Endothelial cell of umbilical vein (primary cell): Measurements from ENCODE around the gene HES1. TPM values are rescaled to one million over a fixed set of nuclear protein-coding genes. Genes with fewer than 3 reads are reported as not detected.

ENCODE experiments used
- BruUV-seq: library from RNA; stranded (reverse); fragments of 400-500 nt; replicated peaks from 2 replicates; lab custom pipeline; 2021; lab: Mats Ljungman, UMichigan
- CTCF ChIA-PET: fragments of 300-600, 350-600 bp; sonication (Branson Sonifier 250); formaldehyde crosslinking; loops from one replicate; lab custom pipeline; 2021; ENCODE audit warnings: antibody characterized with exemption, inconsistent platforms; lab: Charles Lee
- POLR2A ChIA-PET: fragments of 300-600, 350-600 bp; sonication (Branson Sonifier 250); formaldehyde crosslinking; loops from one replicate; lab custom pipeline; 2021; ENCODE audit warnings: antibody characterized with exemption, inconsistent platforms; lab: Charles Lee
- DNase-seq: peaks from one replicate; pipeline ENCODE4 v3.0.0-alpha.2; 2011; ENCODE audit warnings: low read depth, low spot score
- FAIRE-seq: peaks from 2 replicates; lab custom pipeline; 2011; peaks lifted over from hg19 to GRCh38; lab: Jason Lieb, UNC
- H2AFZ ChIP-seq: 2 replicates; pipeline ENCODE4 v1.6.0; 2012; ENCODE audit warnings: low read depth, low read length, control low read depth, inconsistent platforms
- H3K27ac ChIP-seq: 2 replicates; pipeline ENCODE4 v1.5.1; 2011; ENCODE audit warnings: low read depth, mild to moderate bottlenecking, control low read depth, low read length, moderate library complexity; ENCODE audit not compliant: insufficient read depth
- H3K27me3 ChIP-seq, 2 experiments: 2 replicates each; pipeline versions ENCODE4 v1.6.0 to v1.6.1; 2011; ENCODE audit warnings: low read length in 2 of 2, mixed read lengths in 1 of 2; ENCODE audit not compliant: control insufficient read depth in 2 of 2, insufficient read depth in 2 of 2
- H3K36me3 ChIP-seq, 2 experiments: 2 replicates in 1 of 2; 3 replicates in 1 of 2; pipeline ENCODE4 v1.5.1; 2011; ENCODE audit warnings: low read length in 2 of 2, mild to moderate bottlenecking in 1 of 2, moderate library complexity in 1 of 2; ENCODE audit not compliant: control insufficient read depth in 2 of 2, insufficient read depth in 2 of 2; ENCODE audit errors: extremely low read depth in 1 of 2
- H3K4me1 ChIP-seq: 3 replicates; pipeline ENCODE4 v1.5.1; 2011; ENCODE audit warnings: mild to moderate bottlenecking, low read length; ENCODE audit not compliant: control insufficient read depth, insufficient read depth; ENCODE audit errors: extremely low read depth
- H3K4me2 ChIP-seq: 2 replicates; pipeline ENCODE4 v1.6.1; 2011; ENCODE audit warnings: low read length, control low read depth, mixed read lengths; ENCODE audit not compliant: insufficient read depth
- H3K4me3 ChIP-seq, 3 experiments: fragments of 200-600 bp in 1 of 3; sonication (generic), shearing (Covaris generic) in 1 of 3; replicated peaks in 1 of 3; 2 replicates each; pipeline ENCODE4 v1.5.1; 2011 to 2016; ENCODE audit warnings: control low read depth in 3 of 3, low read length in 3 of 3, mild to moderate bottlenecking in 2 of 3, inconsistent platforms in 1 of 3, low read depth in 1 of 3, moderate library complexity in 1 of 3; ENCODE audit not compliant: insufficient read depth in 1 of 3
- H3K79me2 ChIP-seq: 2 replicates; pipeline ENCODE4 v1.6.0; 2012; ENCODE audit warnings: low read length, inconsistent platforms; ENCODE audit not compliant: control insufficient read depth, insufficient read depth
- H3K9ac ChIP-seq: replicated peaks from 2 replicates; pipeline ENCODE3; 2011; ENCODE audit warnings: low read length, control low read depth; ENCODE audit not compliant: insufficient read depth; ENCODE audit errors: extremely low read depth
- H3K9me1 ChIP-seq: replicated peaks from 3 replicates; pipeline ENCODE4 v1.6.0; 2011; ENCODE audit warnings: mild to moderate bottlenecking, low read length; ENCODE audit not compliant: control insufficient read depth, insufficient read depth; ENCODE audit errors: extremely low read depth
- H3K9me3 ChIP-seq: replicated peaks from 2 replicates; pipeline ENCODE4 v1.5.1; 2012; ENCODE audit warnings: low read length, inconsistent platforms; ENCODE audit not compliant: control insufficient read depth, insufficient read depth
- H4K20me1 ChIP-seq: replicated peaks from 2 replicates; pipeline ENCODE3; 2011; ENCODE audit warnings: mild to moderate bottlenecking, low read length; ENCODE audit not compliant: control insufficient read depth, insufficient read depth; ENCODE audit errors: extremely low read depth
- CTCF ChIP-seq, 2 donors: IDR thresholded peaks; 1 replicate in 1 of 2; 2 replicates in 1 of 2; pipeline ENCODE4 v1.5.1; 2011; ENCODE audit warnings: low read length in 2 of 2, mild to moderate bottlenecking in 2 of 2, moderate library complexity in 2 of 2, control low read depth in 1 of 2, inconsistent platforms in 1 of 2, low read depth in 1 of 2; ENCODE audit not compliant: insufficient read depth in 1 of 2; ENCODE audit errors: extremely low read depth in 1 of 2
- EZH2 ChIP-seq: IDR thresholded peaks from 2 replicates; pipeline ENCODE4 v1.6.1; 2012; ENCODE audit warnings: borderline replicate concordance, low read depth, mild to moderate bottlenecking, moderate library complexity, low read length, inconsistent platforms; ENCODE audit not compliant: severe bottlenecking
- FOS ChIP-seq: IDR thresholded peaks from 2 replicates; pipeline ENCODE4 v1.6.1; 2011; ENCODE audit warnings: mild to moderate bottlenecking, low read length, moderate library complexity, borderline replicate concordance; ENCODE audit not compliant: insufficient read depth
- GATA2 ChIP-seq: IDR thresholded peaks from 2 replicates; pipeline ENCODE4 v1.7.0; 2011; ENCODE audit warnings: low read depth, mild to moderate bottlenecking, moderate library complexity, mixed read lengths, low read length; ENCODE audit not compliant: insufficient read length, insufficient read depth
- JUN ChIP-seq: IDR thresholded peaks from 2 replicates; pipeline ENCODE4 v1.6.1; 2011; ENCODE audit warnings: borderline replicate concordance, low read depth; ENCODE audit not compliant: insufficient read length, insufficient read depth
- MAX ChIP-seq: IDR thresholded peaks from 2 replicates; pipeline ENCODE4 v1.6.1; 2011; ENCODE audit not compliant: insufficient read depth, insufficient read length
- MYC ChIP-seq: IDR thresholded peaks from one replicate; pipeline ENCODE4 v1.6.1; 2011; ENCODE audit warnings: mild to moderate bottlenecking, low read depth, low read length
- POLR2A ChIP-seq: IDR thresholded peaks from 2 replicates; pipeline ENCODE4 v1.6.1; 2012; ENCODE audit warnings: low read depth, mild to moderate bottlenecking, control low read depth, low read length
- POLR2AphosphoS5 ChIP-seq: IDR thresholded peaks from 2 replicates; pipeline ENCODE4 v1.6.1; 2012; ENCODE audit warnings: low read depth, mild to moderate bottlenecking, control low read depth, low read length, moderate library complexity; ENCODE audit not compliant: insufficient read depth
- dilution Hi-C: fragments of 300-500 bp; cut with MboI; formaldehyde crosslinking; loops from one replicate; pipeline ENCODE4 v1.15.0; 2019; ENCODE audit warnings: low sequenced_read_pairs; ENCODE audit not compliant: extremely low pct_ligation_motif_present
- intact Hi-C: fragments of 100-400 bp; cut with micrococcal nuclease; formaldehyde crosslinking; loops from one replicate; pipeline ENCODE4 v1.10.0; 2022
- polyA plus RNA-seq, 4 experiments: library from polyadenylated mRNA; depleted of rRNA in 3 of 4; stranded (reverse) in 3 of 4; unstranded in 1 of 4; fragments of >200 nt; gene quantifications; 2 replicates each; pipeline versions ENCODE4 v1.2.1 to v1.2.3, GENCODE V29; 2011 to 2012; ENCODE audit warnings: missing spikeins in 1 of 4
- total RNA-seq: library from RNA; stranded (reverse); gene quantifications from 2 replicates; pipeline ENCODE4 v1.2.3, GENCODE V29; 2021

The HES1 gene
- total and polyA plus RNA-seq, 2 donors (not counting 3 experiments of a cell fraction or from before 2014, with no cell fraction given) = 42.0 to 210 TPM

- H3K4me1 ChIP-seq = no peaks in the 10 kb centered on the region
- no peak overlapping the region for H3K27ac ChIP-seq
- DNase-seq = no peak
- CTCF ChIA-PET = interaction anchor here (1.4 kb wide), 1 partner anchor 10 kb away, joined by 3 read pairs; no protein-coding TSS in a partner anchor
- POLR2A ChIA-PET = interaction anchor here (0.6 to 0.7 kb wide), 2 partner anchors 128 to 261 kb away, joined by 3 to 7 read pairs; no protein-coding TSS in a partner anchor
- no peak for FAIRE-seq
- no peaks in the 10 kb centered on the region for H4K20me1 ChIP-seq
- no peaks in the 10 kb centered on the region for H3K9me1 ChIP-seq
- H3K4me2 ChIP-seq = no peak overlapping the region
- no peak overlapping the region for H2AFZ ChIP-seq
- H3K27me3 ChIP-seq = peaks cover 5 to 15% of the 10 kb centered on the region in 2 experiments
- no TSS peak for BruUV-seq
- dilution Hi-C loops (no loop called here), intact Hi-C loops (no loop called here)
- no peaks in the 10 kb centered on the region for H3K36me3 ChIP-seq
- no peak overlapping the region for H3K4me3 ChIP-seq
- no peak overlapping the region for H3K9ac ChIP-seq
- no peaks in the 10 kb centered on the region for H3K9me3 ChIP-seq
- H3K79me2 ChIP-seq = no peaks in the 10 kb centered on the region
- TF ChIP-seq GATA2 (no peak), JUN (no peak), EZH2 (no peak), MYC (no peak), POLR2AphosphoS5 (no peak), CTCF (IDR thresholded peaks at IDR 0.05; ENCODE audit: extremely low read depth in 1 of 2, insufficient read depth in 1 of 2, low read depth in 1 of 2, low read length in 2 of 2) (no peak), POLR2A (no peak), FOS (no peak), MAX (no peak)
These were observed 28.8 kb upstream of the HES1 start for GRCh38 chr3:194107107-194107506.
